Kidney glomerular epithelial cell (primary cell): ENCODE results near the gene RNF4.
A peak's percentile ranks its signal among the peaks of the same experiment; 100 is the strongest.
"Not testable (repeated sequence)": the region's sequence is repeated elsewhere in the genome, so short reads cannot be mapped to it uniquely, and the experiment has no call there.

Source experiments
- DNase-seq: peaks from one replicate; lab custom pipeline; 2025; lab: John Stamatoyannopoulos, UW

RNF4 gene

DNA sequence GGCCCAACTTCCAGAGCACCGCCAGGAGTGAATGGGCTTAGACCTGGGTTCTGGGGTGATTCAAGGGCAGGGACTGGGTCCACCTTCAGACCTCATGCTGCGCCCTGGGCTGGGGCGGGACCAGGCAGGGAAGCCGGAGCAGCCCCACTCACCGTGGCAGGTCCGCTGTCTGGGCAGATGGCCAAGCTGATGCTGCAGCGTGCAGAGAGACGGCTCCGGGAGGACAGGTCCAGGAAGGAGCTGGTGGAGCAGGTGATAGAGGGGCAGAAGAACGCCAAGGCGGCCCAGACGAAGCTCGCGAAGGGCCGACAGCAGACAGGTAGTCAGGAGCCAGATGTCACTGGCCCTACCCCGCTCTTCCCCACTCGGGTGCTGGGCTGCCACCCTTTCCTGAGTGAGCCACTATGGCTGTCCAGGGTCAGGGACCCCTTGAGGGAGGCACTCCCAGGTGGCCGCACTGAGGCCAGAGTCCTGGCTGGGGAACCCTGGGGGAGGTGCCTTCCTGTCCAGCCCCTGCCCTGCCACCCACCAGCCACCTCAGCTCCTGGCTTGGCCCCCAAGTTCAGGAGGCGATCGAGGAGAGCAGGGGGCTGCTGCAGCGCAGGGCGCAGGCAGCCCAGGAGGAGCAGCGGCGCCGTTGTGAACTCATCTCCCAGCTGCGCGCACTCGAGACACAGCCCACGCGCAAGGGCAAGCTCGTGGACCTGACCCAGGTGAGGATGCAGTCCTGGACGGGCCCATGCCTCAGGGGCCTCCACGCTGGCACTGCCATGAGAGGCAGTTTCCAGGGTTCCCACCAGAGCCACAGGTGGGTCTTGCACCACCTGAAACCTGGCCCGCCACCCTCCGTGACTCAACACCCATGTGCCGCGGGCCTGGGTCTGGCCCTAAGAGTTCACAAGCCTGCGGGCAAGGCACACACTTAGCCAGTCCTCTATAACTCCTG is 10.1 kb upstream of the RNF4 start:
- no peak for DNase-seq

DNA sequence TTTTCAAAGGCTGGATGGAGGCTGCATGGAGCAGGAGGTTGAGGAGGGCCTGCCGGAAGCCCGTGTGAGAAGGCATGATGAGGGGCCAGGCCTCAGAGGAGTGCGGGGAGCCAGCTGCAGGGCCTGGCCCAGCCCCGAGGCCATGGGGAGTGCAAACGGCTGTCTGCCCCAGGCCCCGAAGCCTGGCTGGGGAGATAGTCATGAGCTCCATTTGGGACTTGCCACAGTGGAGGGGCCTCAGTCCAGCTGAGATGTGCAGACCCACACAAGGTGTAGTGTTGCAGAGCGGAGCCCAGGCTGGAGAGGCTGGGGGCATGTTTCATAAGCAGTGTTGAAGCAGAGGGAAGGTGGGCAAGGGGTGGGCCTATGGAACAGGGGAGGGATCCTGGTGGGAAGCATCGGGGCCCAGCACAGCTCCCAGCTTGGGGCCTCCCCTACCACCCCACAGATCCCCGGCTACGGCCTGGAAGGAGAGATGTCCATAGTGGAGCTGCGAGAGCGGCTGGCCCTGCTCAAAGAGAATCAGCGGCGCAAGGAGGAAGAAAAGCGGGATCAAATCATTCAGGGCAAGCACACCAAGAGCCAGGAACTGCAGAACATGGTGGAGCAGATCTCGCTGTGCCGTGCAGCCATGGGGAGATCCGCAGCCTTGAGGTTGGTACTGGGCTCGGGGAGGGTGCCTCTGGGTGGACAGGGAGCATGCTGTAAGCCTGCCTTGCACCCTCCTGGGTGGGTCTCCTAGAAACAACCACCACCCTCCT is 9.1 kb upstream of the RNF4 start:
- DNase-seq, result no peak

DNA sequence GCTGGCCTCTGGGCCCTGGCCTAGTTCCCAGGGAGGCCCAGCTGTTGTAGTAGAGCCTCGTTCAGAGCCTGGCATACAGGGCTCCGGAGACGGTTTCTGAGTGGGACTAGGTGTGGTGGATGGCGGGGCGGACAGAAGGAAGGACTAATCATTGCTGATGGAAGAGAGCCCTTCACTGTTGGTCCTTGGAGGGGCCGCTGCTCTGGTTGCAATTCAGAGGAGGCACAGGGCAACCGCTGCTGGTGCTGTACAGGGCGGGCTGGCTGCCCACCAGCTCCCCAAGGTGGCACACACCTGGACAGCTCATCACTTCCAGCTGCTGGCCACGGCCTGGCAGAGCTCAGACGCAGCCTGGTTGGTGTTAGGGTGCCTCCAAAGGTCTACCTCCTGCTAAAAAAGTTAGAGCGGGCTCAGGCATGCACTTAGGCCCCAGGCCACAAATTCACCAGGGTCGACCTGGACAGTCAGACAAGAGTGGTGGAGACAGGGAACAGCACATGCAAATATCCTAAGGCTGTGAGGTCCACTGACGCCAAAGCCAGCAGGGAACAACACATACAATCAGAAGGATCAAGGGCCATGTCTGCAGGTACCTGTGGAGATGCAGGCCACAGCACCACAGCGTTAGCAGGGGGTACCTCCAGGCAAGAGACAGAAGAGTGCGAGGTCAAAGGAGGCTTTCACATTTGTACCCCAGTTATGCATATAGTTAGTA is 7.5 kb upstream of the RNF4 start:
- DNase-seq, result no peak

DNA sequence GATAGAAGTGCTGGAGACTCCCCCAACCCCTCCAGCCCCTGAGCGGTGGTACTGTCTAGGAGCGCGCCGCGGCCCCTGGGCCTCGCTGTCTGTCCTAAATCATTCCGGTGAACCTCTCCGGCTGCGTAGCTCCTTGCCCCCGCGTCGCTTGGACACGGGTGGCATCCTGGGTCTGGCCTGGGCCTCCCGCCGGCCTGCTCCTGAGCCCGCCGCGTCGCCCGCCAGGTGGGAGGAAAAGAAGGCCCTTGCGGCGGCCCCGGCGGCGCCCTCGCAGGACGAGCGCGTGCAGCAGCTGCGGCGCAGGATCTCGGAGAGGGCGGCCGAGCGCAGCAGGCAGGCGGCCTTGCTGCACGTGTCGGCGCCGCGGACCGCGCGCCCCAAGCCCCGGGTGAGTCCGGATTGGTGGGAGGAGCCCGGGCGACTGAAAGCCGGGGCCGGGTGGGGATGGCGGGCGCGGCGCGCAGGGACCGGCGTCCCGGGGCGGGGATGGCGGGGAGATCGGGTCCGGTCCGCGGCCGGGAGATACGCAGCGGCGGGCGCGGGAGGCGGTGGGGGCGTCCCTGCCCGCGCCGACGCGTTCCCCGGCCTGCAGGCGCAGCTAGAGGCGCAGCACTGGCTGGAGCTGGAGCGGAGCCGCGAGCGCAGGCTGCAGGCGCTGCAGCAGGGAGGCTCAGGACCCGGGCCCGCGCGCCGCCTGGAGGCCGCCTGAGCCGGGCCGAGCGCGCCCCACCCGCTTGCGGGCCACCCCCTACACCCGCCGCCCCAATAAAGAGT is 6.5 kb upstream of the RNF4 start:
- DNase-seq, result peak; percentile 27

DNA sequence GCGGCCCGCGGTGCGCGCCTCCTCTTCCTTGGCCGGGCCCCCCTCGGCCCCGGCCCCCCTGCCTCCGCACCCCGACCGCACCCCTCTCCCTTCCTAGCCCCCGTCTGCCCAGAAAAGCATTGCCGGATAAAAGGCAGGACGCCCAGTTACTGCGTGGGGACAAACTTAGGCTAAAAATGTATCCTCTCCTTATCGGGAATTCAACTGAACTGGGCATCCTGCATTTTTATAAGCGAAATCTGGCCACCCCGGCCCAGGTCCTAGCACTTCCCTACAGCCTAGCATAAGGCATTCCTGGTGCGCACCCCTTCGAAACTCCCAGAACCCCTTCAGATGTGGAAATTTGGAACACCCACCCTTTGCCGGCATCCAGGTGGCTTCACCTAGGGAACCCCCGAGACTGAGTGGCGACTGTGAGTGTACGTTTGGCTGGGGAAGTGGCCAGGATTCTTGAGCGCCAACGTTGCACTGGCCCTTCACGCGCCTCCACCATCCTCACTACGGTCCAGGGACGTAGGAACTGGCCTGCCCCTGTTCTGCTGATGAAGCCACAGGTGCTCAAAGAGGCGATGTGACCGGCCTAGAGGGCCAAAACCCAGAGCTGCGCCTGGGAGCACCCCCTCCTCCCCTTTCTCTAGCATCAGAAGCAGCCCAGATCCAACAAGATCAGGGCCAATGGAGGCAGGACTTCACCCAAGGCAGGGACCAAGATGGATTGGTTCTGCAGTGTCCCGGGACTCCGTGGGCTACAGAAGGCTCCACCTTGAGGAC is 5.7 kb upstream of the RNF4 start:
- DNase-seq, result no peak

DNA sequence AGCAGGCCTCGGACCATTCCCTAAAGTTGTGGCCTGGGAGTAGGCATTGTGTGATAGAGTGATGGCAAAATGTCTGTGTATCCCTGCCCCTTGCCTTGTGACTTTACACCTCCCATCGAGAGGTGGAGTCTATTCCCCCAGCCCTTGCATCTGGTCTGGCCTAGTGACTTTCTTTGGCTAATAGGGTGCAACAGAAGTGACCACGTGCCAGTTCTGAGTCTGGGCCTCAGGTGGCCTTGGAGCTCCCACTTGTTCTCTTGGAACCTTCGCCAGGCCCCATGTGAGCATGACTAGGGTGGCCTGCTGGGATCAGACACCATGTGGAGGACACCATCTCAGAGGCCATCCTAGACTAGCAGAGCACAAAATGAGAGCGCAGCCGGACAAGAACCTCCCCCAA is 3.9 kb upstream of the RNF4 start:
- no peak for DNase-seq

DNA sequence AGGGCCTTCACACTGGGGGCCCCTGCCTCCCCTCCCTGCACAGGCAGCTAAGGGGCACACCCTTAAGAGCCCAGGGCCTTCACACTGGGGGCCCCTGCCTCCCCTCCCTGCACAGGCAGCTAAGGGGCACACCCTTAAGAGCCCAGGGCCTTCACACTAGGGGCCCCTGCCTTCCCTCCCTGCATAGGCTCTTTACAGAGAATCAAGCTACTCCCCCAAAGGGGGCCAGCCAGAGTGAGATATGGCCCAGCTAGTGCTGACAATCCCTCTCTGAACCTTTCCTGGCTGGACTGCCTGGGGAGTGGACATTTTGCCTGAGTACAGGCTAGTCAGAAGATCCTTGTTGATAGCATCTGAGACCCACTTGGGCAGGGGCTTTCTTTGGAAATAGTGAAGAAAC is 3.4 kb upstream of the RNF4 start:
- not testable (repeated sequence) for DNase-seq

DNA sequence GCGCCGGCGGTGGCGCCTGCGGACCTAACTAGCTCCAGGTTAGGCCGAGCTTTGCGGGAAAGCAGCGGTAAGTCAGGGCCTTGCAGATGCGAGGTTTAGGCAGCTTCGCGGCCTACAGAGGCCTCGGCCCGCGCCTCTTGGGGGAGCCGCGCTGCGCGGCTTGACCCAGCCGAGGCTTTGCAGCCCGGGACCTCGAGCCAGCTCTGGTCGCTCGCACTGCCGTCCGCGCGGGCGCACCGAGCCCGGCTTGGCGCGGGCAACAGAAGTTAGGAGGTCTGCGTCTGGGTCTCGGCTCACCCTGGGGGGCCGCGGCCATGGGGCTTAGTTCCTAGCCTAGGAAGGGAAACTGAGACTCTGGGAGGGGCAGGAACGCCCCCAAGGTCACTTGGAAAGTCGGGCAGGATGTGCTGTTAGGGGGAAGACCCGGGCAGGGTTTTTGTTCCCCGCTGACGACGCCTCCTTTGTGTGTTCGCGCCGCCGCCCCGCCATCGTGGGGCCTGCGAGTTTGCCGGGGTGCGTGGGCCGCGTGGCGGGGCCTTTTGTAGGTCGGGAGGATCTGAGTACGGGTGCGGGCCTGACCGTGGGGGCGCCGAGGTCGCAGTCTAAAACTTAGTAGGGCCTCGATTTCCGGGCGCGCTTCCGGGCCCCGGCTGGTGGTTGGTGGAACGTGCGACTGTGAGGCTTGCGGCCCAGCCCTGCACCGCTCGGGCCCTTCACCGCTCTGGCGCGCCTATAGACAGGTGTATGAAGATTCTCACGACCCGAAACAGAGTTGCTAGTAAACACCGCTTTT is 482 bp downstream of the RNF4 start:
- DNase-seq, result peak; percentile 34

DNA sequence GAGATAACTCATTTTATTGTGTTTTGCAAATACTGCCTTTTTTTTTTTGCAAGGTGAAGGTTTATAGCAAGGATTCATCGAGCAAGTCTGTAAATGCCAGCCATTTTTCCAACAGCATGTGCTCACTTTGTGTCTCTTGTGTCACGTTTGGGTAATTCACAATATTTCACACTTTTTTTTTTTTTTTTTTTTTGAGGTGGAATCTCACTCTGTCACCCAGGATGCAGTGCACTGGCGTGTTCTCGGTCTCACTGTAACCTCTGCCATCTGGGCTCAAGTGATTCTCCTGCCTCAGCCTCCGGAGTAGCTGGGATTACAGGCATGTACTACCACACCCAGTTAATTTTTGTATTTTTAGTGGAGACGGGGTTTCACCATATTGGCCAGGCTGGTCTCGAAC is 1.9 kb downstream of the RNF4 start:
- DNase-seq, result no peak

DNA sequence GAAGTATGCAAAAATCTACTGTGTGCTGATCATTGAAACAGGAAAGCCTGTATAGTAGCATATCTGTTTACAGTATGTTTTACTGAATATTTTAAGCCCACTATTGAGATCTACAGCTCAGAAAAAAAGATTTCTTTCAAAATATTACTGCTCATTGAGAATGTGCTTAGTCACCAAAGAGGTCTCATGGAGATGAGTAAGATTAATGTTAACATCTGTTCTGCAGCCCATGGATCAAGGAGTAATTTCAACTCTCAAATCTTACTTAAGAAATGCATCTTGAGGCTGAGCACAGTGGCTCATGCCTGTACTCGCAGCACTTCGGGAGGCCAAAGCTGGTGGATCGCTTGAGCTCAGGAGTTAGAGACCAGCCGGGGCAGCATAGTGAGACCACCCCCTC is 3.3 kb downstream of the RNF4 start:
- DNase-seq, result no peak

DNA sequence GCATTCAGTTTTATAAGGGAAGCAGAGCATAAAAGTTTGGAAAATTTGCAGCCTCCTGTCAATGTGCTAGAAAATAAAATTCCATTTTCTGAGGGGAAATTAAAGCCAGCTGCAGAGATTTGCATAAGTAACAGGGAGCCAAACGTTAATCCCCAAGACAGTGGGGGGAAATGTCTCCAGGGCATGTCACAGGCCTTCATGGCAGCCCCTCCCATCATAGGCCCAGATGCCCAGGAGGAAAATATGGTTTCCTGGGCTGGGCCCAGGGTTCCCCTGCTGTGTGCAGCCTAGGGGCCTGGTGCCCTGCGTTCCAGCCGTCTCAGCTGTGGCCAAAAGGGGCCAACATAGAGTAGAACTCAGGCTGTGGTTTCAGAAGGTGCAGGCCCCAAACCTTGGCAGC is 9.3 kb downstream of the RNF4 start:
- no peak for DNase-seq

DNA sequence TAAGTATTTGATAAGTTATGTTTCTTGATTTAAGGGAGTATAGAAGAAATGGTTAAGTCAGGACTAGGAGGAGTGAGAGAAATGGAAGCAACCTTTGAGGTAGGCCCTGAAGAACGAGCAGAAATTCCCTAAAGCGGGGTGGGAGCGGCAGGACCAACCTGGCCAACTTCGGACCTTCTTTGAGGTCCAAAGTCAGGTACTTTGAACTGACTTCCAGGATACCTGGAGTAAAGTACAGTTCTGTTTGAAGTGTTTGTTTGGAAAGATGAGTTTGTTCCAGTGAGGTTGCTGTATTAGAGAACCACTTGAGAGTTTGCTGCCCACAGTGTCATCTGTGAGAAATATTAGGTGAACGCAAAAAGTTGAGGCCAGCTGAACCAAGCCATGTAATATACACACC is 11.7 kb downstream of the RNF4 start:
- no peak for DNase-seq

DNA sequence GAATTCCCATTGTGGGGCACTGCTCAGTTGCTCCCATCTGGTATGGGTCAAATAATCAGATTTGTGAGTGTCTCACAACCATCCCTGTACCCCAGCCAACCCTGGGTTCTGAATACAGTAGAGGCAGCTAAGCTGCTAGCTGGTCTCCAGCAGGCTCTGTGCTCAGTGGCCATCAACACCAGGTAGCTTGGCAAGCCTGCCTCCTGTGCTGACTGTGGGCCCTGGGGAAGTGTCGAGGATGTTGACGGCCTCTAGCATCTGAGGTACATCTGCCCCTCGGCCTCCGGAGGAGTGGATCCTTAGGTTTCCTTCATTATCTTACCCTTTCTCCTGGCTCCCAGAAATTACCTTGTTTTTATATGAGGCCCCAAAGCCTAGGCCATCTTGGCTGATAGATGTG is 13.3 kb downstream of the RNF4 start:
- DNase-seq, result no peak

DNA sequence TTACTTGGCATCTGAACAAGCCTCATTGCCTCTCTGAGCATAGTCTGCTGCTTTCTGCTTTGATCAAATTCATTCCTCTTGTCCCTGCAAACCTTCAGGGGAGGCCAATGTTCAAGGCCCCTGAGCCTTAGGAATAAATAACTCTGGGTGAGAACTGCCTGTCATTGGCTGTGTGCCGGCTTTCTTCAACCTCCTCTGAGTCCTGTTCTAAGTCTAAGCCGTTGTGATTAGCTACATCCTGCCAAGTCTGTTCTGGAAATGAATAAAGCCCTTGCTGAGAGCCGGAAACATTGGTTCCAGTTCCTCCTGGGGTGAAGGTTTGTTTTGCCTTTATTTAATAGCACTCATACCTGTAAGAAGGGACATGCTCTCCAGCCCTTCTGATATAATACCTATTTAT is 13.8 kb downstream of the RNF4 start:
- no peak for DNase-seq

DNA sequence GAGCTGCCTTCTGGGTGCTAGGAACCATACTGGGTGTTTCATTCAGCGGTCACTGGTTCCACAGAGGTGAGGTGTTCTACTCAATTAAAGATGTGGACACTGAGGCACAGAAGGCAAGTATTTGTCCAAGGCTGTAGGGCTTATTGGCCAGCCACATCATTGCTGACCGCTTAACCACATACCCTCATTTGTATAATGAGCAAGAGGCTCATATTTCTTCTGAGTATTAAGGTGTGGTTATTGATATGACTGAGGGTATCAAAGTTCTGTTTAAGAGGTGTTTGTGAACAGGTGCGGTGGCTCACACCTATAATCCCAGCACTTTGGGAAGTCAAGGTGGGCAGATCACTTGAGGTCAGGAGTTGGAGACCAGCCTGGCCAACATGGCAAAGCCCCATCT is 14.3 kb downstream of the RNF4 start:
- no peak for DNase-seq

DNA sequence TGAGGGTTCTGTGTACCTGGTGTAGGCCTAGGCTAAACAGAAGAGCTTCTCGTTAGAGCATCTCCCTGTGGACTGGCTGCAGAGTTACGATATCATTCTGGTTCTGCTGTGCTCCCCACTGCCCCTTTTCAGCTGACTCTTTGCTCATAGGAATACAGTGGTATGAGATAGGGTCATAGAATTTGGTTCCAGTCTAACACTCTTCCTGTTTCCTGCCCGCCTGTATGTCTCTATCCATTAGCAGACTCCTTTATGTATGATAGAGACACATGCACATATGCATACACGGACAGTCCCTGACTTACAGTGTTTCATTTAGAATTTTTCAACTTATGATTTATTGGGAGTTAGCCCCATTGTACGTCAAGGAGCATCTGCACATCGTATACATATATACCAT is 15.3 kb downstream of the RNF4 start:
- no peak for DNase-seq

DNA sequence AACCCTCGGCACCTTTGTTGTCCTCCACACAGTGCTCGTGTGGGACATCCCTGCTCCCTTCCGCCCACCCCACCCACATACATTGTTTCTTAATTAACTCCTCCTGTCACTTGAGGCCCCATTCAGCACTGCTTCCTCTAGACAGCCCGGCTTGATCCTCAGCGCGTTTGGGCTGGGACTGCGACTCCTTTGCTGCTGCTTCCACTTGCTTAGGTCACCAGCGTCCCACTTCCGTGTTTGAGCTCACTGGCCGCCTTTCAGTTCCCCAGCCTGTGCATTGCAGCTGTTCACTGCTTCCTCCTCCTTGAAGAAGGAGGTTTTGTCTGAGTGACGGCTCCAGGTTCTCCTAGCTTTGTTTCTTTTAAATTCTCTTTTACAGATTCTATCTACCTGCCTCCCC is 16.1 kb downstream of the RNF4 start:
- DNase-seq, result no peak

DNA sequence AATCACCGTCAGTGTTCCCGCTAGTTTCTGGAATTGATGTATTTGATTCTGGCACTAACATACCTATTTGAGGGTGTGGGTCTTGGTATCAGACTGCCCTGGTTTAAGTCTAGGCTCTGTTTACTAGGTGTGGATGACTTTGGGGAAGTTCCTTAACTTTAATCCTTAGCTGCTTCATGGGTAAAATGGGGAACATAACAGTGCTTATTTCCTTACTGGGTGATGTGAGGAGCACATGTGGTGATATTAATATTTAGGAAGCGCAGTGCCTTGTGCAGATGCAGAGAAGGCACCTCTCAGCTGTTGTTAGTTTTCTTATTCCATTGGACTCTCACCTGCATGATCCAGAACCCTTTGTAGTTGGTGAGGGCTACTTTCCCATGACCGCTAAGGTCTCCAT is 17.1 kb downstream of the RNF4 start:
- no peak for DNase-seq

DNA sequence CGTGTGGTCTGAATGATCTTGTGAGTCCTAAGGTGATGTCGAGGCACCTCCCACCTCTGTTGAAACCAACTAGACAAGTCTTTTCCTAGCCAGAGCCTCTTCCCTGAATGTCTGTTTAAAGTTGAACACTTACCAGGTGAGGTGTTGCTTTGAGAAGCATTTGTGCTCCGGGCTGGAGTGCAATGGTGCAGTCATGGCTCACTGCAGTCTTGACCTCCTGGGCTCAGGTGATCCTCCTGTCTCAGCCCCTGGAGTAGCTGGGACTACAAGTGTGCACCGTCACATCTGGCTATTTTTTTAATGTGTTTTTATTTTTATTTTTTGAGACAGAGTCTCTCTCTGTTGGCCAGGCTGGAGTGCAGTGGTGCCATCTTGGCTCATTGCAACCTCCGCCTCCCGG is 18.1 kb downstream of the RNF4 start:
- DNase-seq, result no peak

DNA sequence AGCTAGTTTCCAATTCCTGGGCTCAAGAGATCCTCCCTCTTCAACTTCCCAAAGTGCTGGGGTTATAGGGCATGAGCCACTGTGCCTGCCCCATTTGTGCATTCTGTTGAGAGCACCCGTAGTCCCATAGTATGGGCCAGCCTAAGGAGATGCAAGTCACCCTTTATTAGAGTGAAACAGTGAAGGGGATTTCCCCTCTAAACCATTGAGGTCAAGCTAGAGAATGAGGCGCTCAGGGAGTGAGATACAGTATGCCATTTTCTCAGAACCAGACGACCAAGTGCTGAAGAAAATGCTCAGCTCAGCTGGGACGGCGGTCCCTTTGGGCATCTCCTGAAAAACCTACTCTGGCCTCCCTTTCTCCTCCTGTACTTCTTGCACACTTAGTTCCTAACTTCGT is 18.7 kb downstream of the RNF4 start:
- no peak for DNase-seq
